Endothelial cell of umbilical vein (primary cell): ENCODE data around the gene GRXCR1. TPM values are rescaled to one million over a fixed set of nuclear protein-coding genes. Genes with fewer than 3 reads are reported as not detected.

ENCODE experiments used
- BruUV-seq: library from RNA; stranded (reverse); fragments of 400-500 nt; replicated peaks from 2 replicates; lab custom pipeline; 2021; lab: Mats Ljungman, UMichigan
- CTCF ChIA-PET: fragments of 300-600, 350-600 bp; sonication (Branson Sonifier 250); formaldehyde crosslinking; loops from one replicate; lab custom pipeline; 2021; ENCODE audit warnings: antibody characterized with exemption, inconsistent platforms; lab: Charles Lee
- POLR2A ChIA-PET: fragments of 300-600, 350-600 bp; sonication (Branson Sonifier 250); formaldehyde crosslinking; loops from one replicate; lab custom pipeline; 2021; ENCODE audit warnings: antibody characterized with exemption, inconsistent platforms; lab: Charles Lee
- DNase-seq: peaks from one replicate; pipeline ENCODE4 v3.0.0-alpha.2; 2011; ENCODE audit warnings: low read depth, low spot score
- FAIRE-seq: peaks from 2 replicates; lab custom pipeline; 2011; peaks lifted over from hg19 to GRCh38; lab: Jason Lieb, UNC
- H2AFZ ChIP-seq: 2 replicates; pipeline ENCODE4 v1.6.0; 2012; ENCODE audit warnings: low read depth, low read length, control low read depth, inconsistent platforms
- H3K27ac ChIP-seq: 2 replicates; pipeline ENCODE4 v1.5.1; 2011; ENCODE audit warnings: low read depth, mild to moderate bottlenecking, control low read depth, low read length, moderate library complexity; ENCODE audit not compliant: insufficient read depth
- H3K27me3 ChIP-seq, 2 experiments: 2 replicates each; pipeline versions ENCODE4 v1.6.0 to v1.6.1; 2011; ENCODE audit warnings: low read length in 2 of 2, mixed read lengths in 1 of 2; ENCODE audit not compliant: control insufficient read depth in 2 of 2, insufficient read depth in 2 of 2
- H3K36me3 ChIP-seq, 2 experiments: 2 replicates in 1 of 2; 3 replicates in 1 of 2; pipeline ENCODE4 v1.5.1; 2011; ENCODE audit warnings: low read length in 2 of 2, mild to moderate bottlenecking in 1 of 2, moderate library complexity in 1 of 2; ENCODE audit not compliant: control insufficient read depth in 2 of 2, insufficient read depth in 2 of 2; ENCODE audit errors: extremely low read depth in 1 of 2
- H3K4me1 ChIP-seq: 3 replicates; pipeline ENCODE4 v1.5.1; 2011; ENCODE audit warnings: mild to moderate bottlenecking, low read length; ENCODE audit not compliant: control insufficient read depth, insufficient read depth; ENCODE audit errors: extremely low read depth
- H3K4me2 ChIP-seq: 2 replicates; pipeline ENCODE4 v1.6.1; 2011; ENCODE audit warnings: low read length, control low read depth, mixed read lengths; ENCODE audit not compliant: insufficient read depth
- H3K4me3 ChIP-seq, 3 experiments: fragments of 200-600 bp in 1 of 3; sonication (generic), shearing (Covaris generic) in 1 of 3; replicated peaks in 1 of 3; 2 replicates each; pipeline ENCODE4 v1.5.1; 2011 to 2016; ENCODE audit warnings: control low read depth in 3 of 3, low read length in 3 of 3, mild to moderate bottlenecking in 2 of 3, inconsistent platforms in 1 of 3, low read depth in 1 of 3, moderate library complexity in 1 of 3; ENCODE audit not compliant: insufficient read depth in 1 of 3
- H3K79me2 ChIP-seq: 2 replicates; pipeline ENCODE4 v1.6.0; 2012; ENCODE audit warnings: low read length, inconsistent platforms; ENCODE audit not compliant: control insufficient read depth, insufficient read depth
- H3K9ac ChIP-seq: replicated peaks from 2 replicates; pipeline ENCODE3; 2011; ENCODE audit warnings: low read length, control low read depth; ENCODE audit not compliant: insufficient read depth; ENCODE audit errors: extremely low read depth
- H3K9me1 ChIP-seq: replicated peaks from 3 replicates; pipeline ENCODE4 v1.6.0; 2011; ENCODE audit warnings: mild to moderate bottlenecking, low read length; ENCODE audit not compliant: control insufficient read depth, insufficient read depth; ENCODE audit errors: extremely low read depth
- H3K9me3 ChIP-seq: replicated peaks from 2 replicates; pipeline ENCODE4 v1.5.1; 2012; ENCODE audit warnings: low read length, inconsistent platforms; ENCODE audit not compliant: control insufficient read depth, insufficient read depth
- H4K20me1 ChIP-seq: replicated peaks from 2 replicates; pipeline ENCODE3; 2011; ENCODE audit warnings: mild to moderate bottlenecking, low read length; ENCODE audit not compliant: control insufficient read depth, insufficient read depth; ENCODE audit errors: extremely low read depth
- EZH2 ChIP-seq: IDR thresholded peaks from 2 replicates; pipeline ENCODE4 v1.6.1; 2012; ENCODE audit warnings: borderline replicate concordance, low read depth, mild to moderate bottlenecking, moderate library complexity, low read length, inconsistent platforms; ENCODE audit not compliant: severe bottlenecking
- FOS ChIP-seq: IDR thresholded peaks from 2 replicates; pipeline ENCODE4 v1.6.1; 2011; ENCODE audit warnings: mild to moderate bottlenecking, low read length, moderate library complexity, borderline replicate concordance; ENCODE audit not compliant: insufficient read depth
- GATA2 ChIP-seq: IDR thresholded peaks from 2 replicates; pipeline ENCODE4 v1.7.0; 2011; ENCODE audit warnings: low read depth, mild to moderate bottlenecking, moderate library complexity, mixed read lengths, low read length; ENCODE audit not compliant: insufficient read length, insufficient read depth
- JUN ChIP-seq: IDR thresholded peaks from 2 replicates; pipeline ENCODE4 v1.6.1; 2011; ENCODE audit warnings: borderline replicate concordance, low read depth; ENCODE audit not compliant: insufficient read length, insufficient read depth
- MAX ChIP-seq: IDR thresholded peaks from 2 replicates; pipeline ENCODE4 v1.6.1; 2011; ENCODE audit not compliant: insufficient read depth, insufficient read length
- MYC ChIP-seq: IDR thresholded peaks from one replicate; pipeline ENCODE4 v1.6.1; 2011; ENCODE audit warnings: mild to moderate bottlenecking, low read depth, low read length
- POLR2A ChIP-seq: IDR thresholded peaks from 2 replicates; pipeline ENCODE4 v1.6.1; 2012; ENCODE audit warnings: low read depth, mild to moderate bottlenecking, control low read depth, low read length
- POLR2AphosphoS5 ChIP-seq: IDR thresholded peaks from 2 replicates; pipeline ENCODE4 v1.6.1; 2012; ENCODE audit warnings: low read depth, mild to moderate bottlenecking, control low read depth, low read length, moderate library complexity; ENCODE audit not compliant: insufficient read depth
- dilution Hi-C: fragments of 300-500 bp; cut with MboI; formaldehyde crosslinking; loops from one replicate; pipeline ENCODE4 v1.15.0; 2019; ENCODE audit warnings: low sequenced_read_pairs; ENCODE audit not compliant: extremely low pct_ligation_motif_present
- intact Hi-C: fragments of 100-400 bp; cut with micrococcal nuclease; formaldehyde crosslinking; loops from one replicate; pipeline ENCODE4 v1.10.0; 2022
- polyA plus RNA-seq, 4 experiments: library from polyadenylated mRNA; depleted of rRNA in 3 of 4; stranded (reverse) in 3 of 4; unstranded in 1 of 4; fragments of >200 nt; gene quantifications; 2 replicates each; pipeline versions ENCODE4 v1.2.1 to v1.2.3, GENCODE V29; 2011 to 2012; ENCODE audit warnings: missing spikeins in 1 of 4
- total RNA-seq: library from RNA; stranded (reverse); gene quantifications from 2 replicates; pipeline ENCODE4 v1.2.3, GENCODE V29; 2021
- TF ChIP-seq, protein P1 (sequence below), 2 donors: IDR thresholded peaks; 1 replicate in 1 of 2; 2 replicates in 1 of 2; pipeline ENCODE4 v1.5.1; 2011; ENCODE audit warnings: low read length in 2 of 2, mild to moderate bottlenecking in 2 of 2, moderate library complexity in 2 of 2, control low read depth in 1 of 2, inconsistent platforms in 1 of 2, low read depth in 1 of 2; ENCODE audit not compliant: insufficient read depth in 1 of 2; ENCODE audit errors: extremely low read depth in 1 of 2

The GRXCR1 gene
- total and polyA plus RNA-seq, 2 donors (not counting 3 experiments of a cell fraction or from before 2014, with no cell fraction given) = not detected

- POLR2A ChIA-PET = no interaction called here
- Histone ChIP-seq H3K27me3 (no peaks in the 10 kb centered on the region), H4K20me1 (no peaks in the 10 kb centered on the region), H3K4me2 (no peak overlapping the region), H3K27ac (no peak overlapping the region), H3K4me3 (no peak overlapping the region), H3K9me3 (no peaks in the 10 kb centered on the region), H3K36me3 (no peaks in the 10 kb centered on the region), H3K9me1 (no peaks in the 10 kb centered on the region), H3K9ac (no peak overlapping the region), H2AFZ (no peak overlapping the region), H3K4me1 (no peaks in the 10 kb centered on the region), H3K79me2 (no peaks in the 10 kb centered on the region)
- TF ChIP-seq FOS = no peak
- no peak for TF ChIP-seq JUN
- TF ChIP-seq POLR2A = no peak
- no peak for TF ChIP-seq POLR2AphosphoS5
- TF ChIP-seq MAX = no peak
- no peak for TF ChIP-seq GATA2
- TF ChIP-seq EZH2 = no peak
- no peak for TF ChIP-seq MYC
- TF ChIP-seq, protein P1, sequence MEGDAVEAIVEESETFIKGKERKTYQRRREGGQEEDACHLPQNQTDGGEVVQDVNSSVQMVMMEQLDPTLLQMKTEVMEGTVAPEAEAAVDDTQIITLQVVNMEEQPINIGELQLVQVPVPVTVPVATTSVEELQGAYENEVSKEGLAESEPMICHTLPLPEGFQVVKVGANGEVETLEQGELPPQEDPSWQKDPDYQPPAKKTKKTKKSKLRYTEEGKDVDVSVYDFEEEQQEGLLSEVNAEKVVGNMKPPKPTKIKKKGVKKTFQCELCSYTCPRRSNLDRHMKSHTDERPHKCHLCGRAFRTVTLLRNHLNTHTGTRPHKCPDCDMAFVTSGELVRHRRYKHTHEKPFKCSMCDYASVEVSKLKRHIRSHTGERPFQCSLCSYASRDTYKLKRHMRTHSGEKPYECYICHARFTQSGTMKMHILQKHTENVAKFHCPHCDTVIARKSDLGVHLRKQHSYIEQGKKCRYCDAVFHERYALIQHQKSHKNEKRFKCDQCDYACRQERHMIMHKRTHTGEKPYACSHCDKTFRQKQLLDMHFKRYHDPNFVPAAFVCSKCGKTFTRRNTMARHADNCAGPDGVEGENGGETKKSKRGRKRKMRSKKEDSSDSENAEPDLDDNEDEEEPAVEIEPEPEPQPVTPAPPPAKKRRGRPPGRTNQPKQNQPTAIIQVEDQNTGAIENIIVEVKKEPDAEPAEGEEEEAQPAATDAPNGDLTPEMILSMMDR (IDR thresholded peaks at IDR 0.05; ENCODE audit: extremely low read depth in 1 of 2, insufficient read depth in 1 of 2, low read depth in 1 of 2, low read length in 2 of 2) = no peak
- dilution Hi-C loops (no loop called here), intact Hi-C loops (no loop called here)
- CTCF ChIA-PET = no interaction called here
- FAIRE-seq = no peak
- BruUV-seq = no TSS peak
- DNase-seq = no peak
Observed at GRCh38 chr4:42905591-42905990, 13.1 kb downstream of the GRXCR1 start.
